ENCODE data around the gene SCD5.
A peak's percentile ranks its signal among the peaks of the same experiment; 100 is the strongest.

SCD5 gene

GRCh38 chr4:82629238-82630000, 169.2 kb downstream of the SCD5 start:
- peak; percentile 67 for DNase-seq

DNA sequence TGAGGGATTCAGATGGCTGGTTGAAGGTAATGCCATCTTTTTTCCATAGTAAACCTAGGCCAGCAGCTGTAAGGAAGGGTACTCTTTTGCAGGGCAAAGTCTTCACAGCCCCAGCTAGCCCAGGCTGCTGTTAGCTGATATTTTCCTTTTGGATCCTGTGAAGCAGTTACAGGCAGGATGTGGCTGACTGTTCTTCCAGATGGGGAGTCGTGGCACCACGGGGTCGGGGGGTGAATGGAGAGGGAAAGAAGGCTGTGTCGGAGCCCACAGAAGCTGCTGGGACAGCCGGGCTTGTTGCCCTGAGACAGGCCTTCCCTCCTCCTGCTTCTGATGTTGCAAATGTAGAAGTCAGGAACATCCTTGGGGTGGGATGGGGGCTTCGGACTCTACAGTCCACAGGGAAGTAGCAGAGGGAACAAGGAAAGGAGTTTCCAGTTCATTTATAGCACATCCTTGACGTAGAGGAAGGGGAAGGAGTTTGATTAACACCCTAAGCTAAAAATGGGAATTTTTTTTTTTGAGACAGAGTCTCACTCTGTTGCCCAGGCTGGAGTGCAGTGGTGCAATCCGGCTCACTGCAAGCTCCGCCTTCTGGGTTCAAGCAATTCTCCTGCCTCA, 172.2 kb downstream of the SCD5 start:
- no peak for DNase-seq

- DNase-seq: no peak
Observed at GRCh38 chr4:82624819-82625218, 173.8 kb downstream of the SCD5 start.

- DNase-seq: no peak
Observed at GRCh38 chr4:82623121-82623683, 175.4 kb downstream of the SCD5 start.

DNA sequence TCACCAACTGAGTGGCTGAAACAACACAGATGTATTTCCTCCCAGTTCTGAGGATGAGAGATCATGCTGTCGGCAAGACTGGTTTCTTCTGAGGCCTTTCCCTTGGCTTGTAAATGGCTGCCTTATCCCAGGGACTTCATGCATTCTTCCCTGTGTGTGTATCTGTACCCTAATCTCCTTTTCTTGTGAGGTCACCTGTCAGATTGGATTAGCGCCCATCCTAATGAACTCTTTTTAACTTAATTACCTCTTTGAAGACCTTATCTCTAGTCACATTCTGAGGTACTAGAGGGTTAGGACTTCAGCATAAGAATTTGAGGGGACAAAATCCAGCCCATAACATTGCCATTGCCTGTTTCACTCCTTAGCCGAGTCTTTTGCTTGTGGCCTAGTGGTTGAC, 177.3 kb downstream of the SCD5 start:
- no peak for DNase-seq

DNA sequence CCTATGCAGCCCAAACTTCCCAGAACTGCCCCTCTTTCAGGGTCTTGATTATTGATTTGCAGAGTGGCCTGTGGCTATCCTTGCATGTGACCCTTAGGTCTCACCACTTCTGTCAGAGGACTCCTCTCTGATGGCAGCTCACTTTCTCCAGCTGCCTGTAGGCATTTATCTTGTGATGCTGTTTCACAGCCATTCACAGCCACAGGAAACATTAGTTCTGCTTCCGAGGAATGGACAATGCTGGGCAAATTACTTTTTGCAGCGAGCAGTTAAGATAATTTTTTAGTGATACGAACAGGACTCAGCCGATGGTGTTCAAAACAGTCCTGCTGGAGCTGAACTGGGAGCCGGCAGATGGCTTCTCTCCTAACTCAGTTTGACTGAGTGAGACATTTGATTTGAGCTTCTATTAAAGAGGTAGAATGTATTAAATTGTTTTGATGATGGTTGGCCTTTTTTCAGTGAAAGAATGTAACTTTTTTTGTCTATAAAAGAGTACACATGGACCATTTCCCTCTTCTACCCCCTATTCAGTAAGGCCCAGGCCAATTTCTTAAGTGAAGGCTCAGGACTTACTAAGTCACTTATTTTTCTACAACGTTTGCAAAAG, 178.4 kb downstream of the SCD5 start:
- DNase-seq: no peak

GRCh38 chr4:82618103-82618720, 180.4 kb downstream of the SCD5 start:
- DNase-seq: peak; percentile 76

- peak; percentile 6 for DNase-seq
Observed at GRCh38 chr4:82614838-82615449, 183.7 kb downstream of the SCD5 start.

GRCh38 chr4:82613121-82613520, 185.5 kb downstream of the SCD5 start:
- DNase-seq: no peak

DNA sequence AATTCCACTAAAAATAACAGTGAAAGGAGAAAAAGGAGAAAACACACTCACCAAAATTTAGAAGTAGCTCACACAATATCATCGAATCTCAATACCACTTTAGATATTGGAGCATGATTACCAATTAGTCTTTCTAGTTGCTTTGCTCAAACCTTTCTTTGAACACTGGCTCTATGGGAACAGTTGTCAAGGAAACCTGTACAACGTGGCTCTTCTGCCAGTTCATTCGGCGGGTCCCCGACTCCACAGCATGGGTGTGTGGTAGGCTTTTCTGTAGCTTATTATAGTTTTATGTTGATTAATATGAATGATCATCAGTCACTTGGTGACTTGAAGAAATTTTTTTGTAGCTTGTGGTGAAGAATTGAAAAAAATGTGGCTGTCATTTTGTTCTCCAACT, 186.6 kb downstream of the SCD5 start:
- no peak for DNase-seq

DNA sequence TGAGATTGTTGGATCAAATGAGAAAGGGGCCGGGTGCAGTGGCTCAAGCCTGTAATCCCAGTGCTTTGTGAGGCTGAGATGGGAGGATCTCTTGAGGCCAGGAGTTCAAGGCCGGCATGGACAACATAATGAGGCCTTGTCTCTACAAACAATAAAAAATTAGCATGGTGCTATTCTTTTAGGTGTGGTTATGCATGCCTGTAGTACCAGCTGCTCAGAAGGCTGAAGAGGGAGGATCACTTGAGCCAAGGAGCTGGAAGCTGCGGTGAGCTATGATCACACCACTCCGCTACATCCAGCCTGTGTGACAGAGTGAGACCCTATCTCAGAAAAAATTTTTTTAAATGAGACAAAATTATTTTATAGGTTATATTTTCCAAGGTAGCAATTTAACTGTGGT, 187.1 kb downstream of the SCD5 start:
- DNase-seq: no peak

GRCh38 chr4:82610041-82610440, 188.6 kb downstream of the SCD5 start:
- DNase-seq: no peak

DNA sequence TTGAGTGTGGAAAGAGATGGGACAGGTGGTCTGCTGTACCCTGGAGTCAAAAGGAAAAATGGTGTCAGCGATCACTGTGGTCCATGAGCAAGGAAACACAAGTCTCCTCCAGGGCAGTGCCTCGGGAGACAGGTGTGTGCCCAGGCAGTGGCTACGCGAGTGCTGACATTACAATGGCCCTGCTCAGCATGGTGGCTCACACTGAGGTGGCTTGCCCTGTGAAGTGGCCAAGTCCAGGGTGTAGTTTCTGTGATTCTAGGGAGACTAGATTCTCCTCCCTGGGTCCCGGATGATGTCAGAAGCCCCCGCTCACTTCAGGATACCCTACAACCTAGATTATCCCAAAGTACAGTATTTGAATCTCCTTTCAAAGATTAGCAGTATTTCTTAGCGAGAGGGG, 192.0 kb downstream of the SCD5 start:
- no peak for DNase-seq

DNA sequence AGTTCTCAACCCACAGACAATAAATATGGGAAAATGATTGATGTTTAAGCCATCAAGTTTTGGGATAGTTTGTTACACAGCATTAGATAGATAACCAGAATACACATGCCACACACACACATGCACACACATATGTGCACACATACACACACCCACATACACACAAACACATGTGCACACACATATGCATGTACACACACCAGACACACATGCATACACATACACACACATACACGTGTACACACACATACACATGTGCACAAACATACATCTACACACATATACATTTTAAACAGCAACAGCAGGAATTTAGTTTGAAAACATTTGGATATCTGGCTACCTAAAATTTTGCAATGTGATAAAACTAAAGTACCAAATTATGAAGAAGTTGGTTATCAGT, 194.1 kb downstream of the SCD5 start:
- no peak for DNase-seq

DNA sequence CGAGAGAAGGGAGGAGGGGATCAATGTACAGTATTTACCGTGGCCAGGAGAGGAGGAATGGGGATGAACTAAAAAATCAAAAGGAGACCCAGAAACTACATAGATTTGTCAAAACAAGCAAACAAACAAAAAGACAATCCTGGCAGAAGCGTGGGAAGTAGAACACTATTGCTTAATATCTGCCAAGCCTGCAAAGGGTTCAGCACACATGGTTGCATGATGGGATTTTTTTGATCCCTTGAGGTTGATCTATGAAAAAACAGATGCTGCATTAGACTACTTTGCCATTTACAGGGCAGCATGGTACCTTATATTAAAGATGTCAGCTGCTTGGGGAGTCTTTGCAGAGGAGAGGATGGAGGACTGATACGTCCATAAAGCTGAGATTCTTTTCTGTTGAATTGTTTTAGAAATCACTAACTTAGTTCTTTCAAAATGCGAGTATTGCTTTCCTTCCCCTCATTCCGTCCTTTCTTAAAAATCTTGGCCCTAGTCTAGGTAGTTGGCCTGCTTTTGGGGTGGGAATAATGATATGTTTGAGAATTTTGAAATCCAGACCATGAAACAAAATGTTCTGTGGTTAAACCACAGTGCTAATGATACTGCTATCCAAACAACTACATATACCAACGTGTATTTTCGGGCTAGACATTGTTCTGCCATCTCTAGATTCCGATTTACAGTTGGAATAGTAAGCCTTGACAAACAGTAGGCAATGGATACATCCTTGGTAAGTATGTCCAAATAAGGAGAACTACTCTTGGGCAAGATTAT, 197.2 kb downstream of the SCD5 start:
- DNase-seq: no peak

DNA sequence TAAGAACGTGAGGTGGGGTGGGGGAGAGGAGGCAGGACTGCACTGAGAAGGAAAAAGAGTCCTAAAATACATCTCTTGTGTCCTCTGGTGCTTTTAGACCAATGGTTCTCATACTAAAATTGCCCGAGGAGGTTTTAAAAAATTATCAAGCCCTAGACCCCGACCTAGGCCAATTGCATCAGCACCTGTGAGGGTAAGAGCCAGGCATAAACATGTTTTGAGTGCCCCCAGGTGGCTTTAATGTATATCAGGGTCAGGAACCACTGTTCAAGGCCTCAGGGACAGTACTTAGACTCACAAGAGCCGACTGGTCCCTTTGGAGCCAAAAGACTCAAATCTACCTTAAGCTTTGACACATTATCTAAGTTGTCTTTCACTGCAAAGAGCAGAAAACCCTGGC, 199.3 kb downstream of the SCD5 start:
- no peak for DNase-seq

GRCh38 chr4:82594456-82594855, 204.1 kb downstream of the SCD5 start:
- DNase-seq: peak; percentile 29

- no peak for DNase-seq
Observed at GRCh38 chr4:82593411-82593810, 205.2 kb downstream of the SCD5 start.

- no peak for DNase-seq
Observed at GRCh38 chr4:82592639-82593038, 206.0 kb downstream of the SCD5 start.

- no peak for DNase-seq
Observed at GRCh38 chr4:82591592-82591991, 207.0 kb downstream of the SCD5 start.

DNA sequence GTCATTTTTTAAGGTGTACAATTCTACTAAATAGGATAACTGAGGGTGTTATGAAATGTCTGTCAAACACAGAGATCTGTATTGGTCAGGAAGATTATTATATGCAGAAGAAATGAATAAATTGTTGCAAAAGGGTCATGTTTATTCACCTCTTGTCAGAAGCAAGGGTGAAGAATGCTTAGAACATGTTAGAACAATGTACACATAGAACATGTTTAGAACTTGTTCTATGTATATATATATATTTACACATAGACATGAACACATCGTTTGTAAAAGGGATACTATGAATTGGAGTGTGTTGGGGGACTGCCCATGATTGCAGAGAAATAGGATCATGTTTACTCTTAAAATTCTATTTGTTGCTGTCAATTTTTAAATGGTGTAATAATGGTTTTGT, 208.8 kb downstream of the SCD5 start:
- no peak for DNase-seq

DNA sequence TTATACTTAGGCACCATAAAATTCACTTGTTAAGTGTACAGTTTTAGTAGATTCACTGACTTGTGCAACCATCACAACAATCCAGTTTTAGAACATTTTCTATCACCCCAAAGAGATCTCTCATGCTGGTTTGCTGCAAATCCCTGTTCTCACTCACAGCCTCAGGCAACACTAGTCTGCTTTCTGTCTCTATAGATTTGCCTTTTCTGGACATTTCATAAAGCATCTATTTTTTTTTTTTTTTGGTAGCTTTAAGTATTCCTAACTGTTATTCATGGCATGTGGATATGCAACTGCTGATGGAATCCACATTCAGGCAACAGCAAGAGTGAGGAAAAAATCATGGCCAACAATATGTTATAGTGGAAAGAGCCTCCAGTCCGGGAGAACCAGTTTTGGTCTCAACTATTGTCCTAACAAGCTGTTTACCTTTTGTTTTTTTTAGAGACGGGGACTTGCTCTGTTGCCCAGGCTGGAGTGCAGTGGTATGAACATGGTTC, 209.8 kb downstream of the SCD5 start:
- no peak for DNase-seq
